ENCODE data around the gene ADAM33.
A peak's percentile ranks its signal among the peaks of the same experiment; 100 is the strongest.

DNA sequence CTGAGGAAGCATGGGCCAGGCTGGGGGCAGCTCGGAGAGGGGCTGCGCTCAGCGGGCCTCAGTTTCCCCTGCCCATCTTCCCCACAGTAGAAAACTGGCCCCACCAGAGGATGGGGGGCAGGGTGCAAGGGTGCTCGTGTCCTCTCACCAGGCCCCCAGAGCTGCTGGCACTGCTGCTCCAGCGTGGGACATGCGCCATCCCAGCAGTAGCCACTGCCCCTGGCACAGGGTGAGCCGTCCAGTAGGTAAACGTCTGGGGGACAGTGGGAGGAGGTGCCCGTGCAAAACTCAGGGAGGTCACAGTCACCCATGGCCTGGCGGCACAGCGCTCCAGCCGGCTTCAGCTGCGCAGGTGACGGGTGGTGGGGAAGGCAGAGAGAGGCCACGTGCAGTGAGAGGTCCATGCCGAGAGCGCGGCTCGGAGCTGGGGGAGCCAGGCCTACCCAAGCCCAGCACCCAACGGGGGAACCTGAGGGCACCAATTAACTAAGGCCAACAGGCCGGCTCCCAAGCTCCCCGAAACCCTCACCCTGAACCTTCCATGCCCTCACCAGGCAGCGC is 9.7 kb downstream of the ADAM33 start:
- TF ChIP-seq, protein P1, sequence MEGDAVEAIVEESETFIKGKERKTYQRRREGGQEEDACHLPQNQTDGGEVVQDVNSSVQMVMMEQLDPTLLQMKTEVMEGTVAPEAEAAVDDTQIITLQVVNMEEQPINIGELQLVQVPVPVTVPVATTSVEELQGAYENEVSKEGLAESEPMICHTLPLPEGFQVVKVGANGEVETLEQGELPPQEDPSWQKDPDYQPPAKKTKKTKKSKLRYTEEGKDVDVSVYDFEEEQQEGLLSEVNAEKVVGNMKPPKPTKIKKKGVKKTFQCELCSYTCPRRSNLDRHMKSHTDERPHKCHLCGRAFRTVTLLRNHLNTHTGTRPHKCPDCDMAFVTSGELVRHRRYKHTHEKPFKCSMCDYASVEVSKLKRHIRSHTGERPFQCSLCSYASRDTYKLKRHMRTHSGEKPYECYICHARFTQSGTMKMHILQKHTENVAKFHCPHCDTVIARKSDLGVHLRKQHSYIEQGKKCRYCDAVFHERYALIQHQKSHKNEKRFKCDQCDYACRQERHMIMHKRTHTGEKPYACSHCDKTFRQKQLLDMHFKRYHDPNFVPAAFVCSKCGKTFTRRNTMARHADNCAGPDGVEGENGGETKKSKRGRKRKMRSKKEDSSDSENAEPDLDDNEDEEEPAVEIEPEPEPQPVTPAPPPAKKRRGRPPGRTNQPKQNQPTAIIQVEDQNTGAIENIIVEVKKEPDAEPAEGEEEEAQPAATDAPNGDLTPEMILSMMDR (IDR thresholded peaks at IDR 0.05; ENCODE audit: control extremely low read depth in 1 of 3, insufficient read depth in 1 of 3, low read depth in 1 of 3, low read length in 3 of 3) = no peak
- TF ChIP-seq TAF7 (optimal IDR thresholded peaks at IDR 0.05; ENCODE audit: borderline replicate concordance, low read depth, low read length) (no peak), POLR2A (IDR thresholded peaks at IDR 0.05; ENCODE audit: control extremely low read depth in 1 of 2, low read depth in 2 of 2, low read length in 2 of 2) (no peak), EGR1 (IDR thresholded peaks at IDR 0.05; ENCODE audit: borderline replicate concordance, low read depth, low read length) (no peak), MAFK (IDR thresholded peaks at IDR 0.05; ENCODE audit: low read depth, low read length) (no peak), SUZ12 (IDR thresholded peaks at IDR 0.05; ENCODE audit: low read length) (no peak), EZH2 (IDR thresholded peaks at IDR 0.05; ENCODE audit: low read depth, low read length, severe bottlenecking) (no peak), CREB1 (IDR thresholded peaks at IDR 0.05) (0 out of 2 replicates have a peak, but pooled peaks have one; percentile 15), PHF8 (conservative IDR thresholded peaks at IDR 0.05; ENCODE audit: low read depth, low read length) (no peak), BCL11A (IDR thresholded peaks at IDR 0.05; ENCODE audit: low read depth in 2 of 2, low read length in 2 of 2) (no peak)
- TF ChIP-seq, protein P2, sequence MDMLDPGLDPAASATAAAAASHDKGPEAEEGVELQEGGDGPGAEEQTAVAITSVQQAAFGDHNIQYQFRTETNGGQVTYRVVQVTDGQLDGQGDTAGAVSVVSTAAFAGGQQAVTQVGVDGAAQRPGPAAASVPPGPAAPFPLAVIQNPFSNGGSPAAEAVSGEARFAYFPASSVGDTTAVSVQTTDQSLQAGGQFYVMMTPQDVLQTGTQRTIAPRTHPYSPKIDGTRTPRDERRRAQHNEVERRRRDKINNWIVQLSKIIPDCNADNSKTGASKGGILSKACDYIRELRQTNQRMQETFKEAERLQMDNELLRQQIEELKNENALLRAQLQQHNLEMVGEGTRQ (IDR thresholded peaks at IDR 0.05; ENCODE audit: low read length) = no peak
- TF ChIP-seq, protein P3, sequence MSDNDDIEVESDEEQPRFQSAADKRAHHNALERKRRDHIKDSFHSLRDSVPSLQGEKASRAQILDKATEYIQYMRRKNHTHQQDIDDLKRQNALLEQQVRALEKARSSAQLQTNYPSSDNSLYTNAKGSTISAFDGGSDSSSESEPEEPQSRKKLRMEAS (IDR thresholded peaks at IDR 0.05) = peak; percentile 88

Data from H1 (cell line).